ENCODE results near the gene HUS1B. TPM values are rescaled to one million over a fixed set of nuclear protein-coding genes. Genes with fewer than 3 reads are reported as not detected.

HUS1B gene
- total and polyA plus RNA-seq, 2 of the 13 experiments (the other 11 are each of a cell fraction or from before 2014, with no cell fraction given): 0.18 to 0.40 TPM

- TF ChIP-seq PITX1 (CRISPR knock-in tag; IDR thresholded peaks at IDR 0.05): peak; percentile 79
- TF ChIP-seq PAWR (CRISPR knock-in tag; IDR thresholded peaks at IDR 0.05; ENCODE audit: borderline replicate concordance): no peak
- TF ChIP-seq RFXANK (CRISPR knock-in tag; IDR thresholded peaks at IDR 0.05): 0 out of 2 replicates have a peak, but pooled peaks have one; percentile 64
- peak; percentile 87 for TF ChIP-seq TEAD3 (CRISPR knock-in tag; optimal IDR thresholded peaks at IDR 0.05; ENCODE audit: borderline replicate concordance)
- TF ChIP-seq PHF5A (CRISPR knock-in tag; IDR thresholded peaks at IDR 0.05; ENCODE audit: low read depth, unreplicated experiment): peak; percentile 66
- no peak for TF ChIP-seq CENPX (CRISPR knock-in tag; IDR thresholded peaks at IDR 0.05)
- TF ChIP-seq THAP11 (CRISPR knock-in tag; IDR thresholded peaks at IDR 0.05): peak; percentile 93
- no peak for TF ChIP-seq ZNF337 (CRISPR knock-in tag; IDR thresholded peaks at IDR 0.05; ENCODE audit: borderline replicate concordance, low read depth)
- TF ChIP-seq ZNF737 (CRISPR knock-in tag; IDR thresholded peaks at IDR 0.05; ENCODE audit: borderline replicate concordance): no peak
- peak; percentile 40 for TF ChIP-seq CEBPG (CRISPR knock-in tag; IDR thresholded peaks at IDR 0.05)
- TF ChIP-seq KLF9 (CRISPR knock-in tag; IDR thresholded peaks at IDR 0.05; ENCODE audit: low read depth): peak; percentile 75; the same call in 1 of the 2 replicates
- TF ChIP-seq ZNF644 (CRISPR knock-in tag; IDR thresholded peaks at IDR 0.05; ENCODE audit: low read depth): peak; percentile 34; the same call in 1 of the 2 replicates
- peak; percentile 84; the same call in 1 of the 2 replicates for TF ChIP-seq ZNF720 (CRISPR knock-in tag; IDR thresholded peaks at IDR 0.05)
- TF ChIP-seq JUNB (CRISPR knock-in tag; IDR thresholded peaks at IDR 0.05; ENCODE audit: borderline replicate concordance): no peak; the same call in 1 of the 2 replicates
- TF ChIP-seq RAD51 (IDR thresholded peaks at IDR 0.05; ENCODE audit: borderline replicate concordance): peak; percentile 25; the same call in 1 of the 2 replicates
- peak; percentile 94; the same call in 1 of the 2 replicates for TF ChIP-seq ZSCAN9 (CRISPR knock-in tag; IDR thresholded peaks at IDR 0.05; ENCODE audit: borderline replicate concordance)
- peak; percentile 14 for TF ChIP-seq IKZF4 (CRISPR knock-in tag; IDR thresholded peaks at IDR 0.05; ENCODE audit: borderline replicate concordance, low read depth, not compliant biosample characterization)
- TF ChIP-seq ZNF577 (CRISPR knock-in tag; IDR thresholded peaks at IDR 0.05; ENCODE audit: borderline replicate concordance, low read depth): no peak
- peak; percentile 98; the same call in 1 of the 2 replicates for TF ChIP-seq AHR (CRISPR knock-in tag; IDR thresholded peaks at IDR 0.05)
- TF ChIP-seq ATF3 (CRISPR knock-in tag; IDR thresholded peaks at IDR 0.05): peak; percentile 66
- TF ChIP-seq ZNF460 (CRISPR knock-in tag; IDR thresholded peaks at IDR 0.05; ENCODE audit: borderline replicate concordance): peak; percentile 79; the same call in 1 of the 2 replicates
- TF ChIP-seq SMYD3 (CRISPR knock-in tag; IDR thresholded peaks at IDR 0.05): no peak
- peak; percentile 71 for TF ChIP-seq RARA (CRISPR knock-in tag; IDR thresholded peaks at IDR 0.05)
- TF ChIP-seq ZIK1 (CRISPR knock-in tag; IDR thresholded peaks at IDR 0.05; ENCODE audit: borderline replicate concordance, low read depth): no peak
- peak; percentile 72; the same call in 1 of the 2 replicates for TF ChIP-seq ZNF83 (CRISPR knock-in tag; IDR thresholded peaks at IDR 0.05; ENCODE audit: borderline replicate concordance)
- TF ChIP-seq, protein P1, sequence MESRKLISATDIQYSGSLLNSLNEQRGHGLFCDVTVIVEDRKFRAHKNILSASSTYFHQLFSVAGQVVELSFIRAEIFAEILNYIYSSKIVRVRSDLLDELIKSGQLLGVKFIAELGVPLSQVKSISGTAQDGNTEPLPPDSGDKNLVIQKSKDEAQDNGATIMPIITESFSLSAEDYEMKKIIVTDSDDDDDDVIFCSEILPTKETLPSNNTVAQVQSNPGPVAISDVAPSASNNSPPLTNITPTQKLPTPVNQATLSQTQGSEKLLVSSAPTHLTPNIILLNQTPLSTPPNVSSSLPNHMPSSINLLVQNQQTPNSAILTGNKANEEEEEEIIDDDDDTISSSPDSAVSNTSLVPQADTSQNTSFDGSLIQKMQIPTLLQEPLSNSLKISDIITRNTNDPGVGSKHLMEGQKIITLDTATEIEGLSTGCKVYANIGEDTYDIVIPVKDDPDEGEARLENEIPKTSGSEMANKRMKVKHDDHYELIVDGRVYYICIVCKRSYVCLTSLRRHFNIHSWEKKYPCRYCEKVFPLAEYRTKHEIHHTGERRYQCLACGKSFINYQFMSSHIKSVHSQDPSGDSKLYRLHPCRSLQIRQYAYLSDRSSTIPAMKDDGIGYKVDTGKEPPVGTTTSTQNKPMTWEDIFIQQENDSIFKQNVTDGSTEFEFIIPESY (CRISPR knock-in tag; IDR thresholded peaks at IDR 0.05): peak; percentile 78
- no peak for TF ChIP-seq CC2D1A (CRISPR knock-in tag; IDR thresholded peaks at IDR 0.05)
- peak; percentile 85 for TF ChIP-seq BCL6 (CRISPR knock-in tag; IDR thresholded peaks at IDR 0.05)
- no peak for TF ChIP-seq HDAC6 (IDR thresholded peaks at IDR 0.05; ENCODE audit: low read depth, low read length)
- TF ChIP-seq ZNF746 (CRISPR knock-in tag; IDR thresholded peaks at IDR 0.05): no peak
- TF ChIP-seq ZFX (CRISPR knock-in tag; IDR thresholded peaks at IDR 0.05; ENCODE audit: low read depth): peak; percentile 99
Measured at GRCh38 chr6:692858-693722, 36.2 kb upstream of the HUS1B start, which contains the start of gene EXOC2 (continued).
